Measurements from ENCODE around the gene HOXC5. TPM values are rescaled to one million over a fixed set of nuclear protein-coding genes. Genes with fewer than 3 reads are reported as not detected.

HOXC5 gene
- total RNA-seq: 1 to 10 TPM in 2 of 4 donors, under 1 TPM in 1, not detected in 1; 0.31 to 3.3 (median 1.3) TPM

DNA sequence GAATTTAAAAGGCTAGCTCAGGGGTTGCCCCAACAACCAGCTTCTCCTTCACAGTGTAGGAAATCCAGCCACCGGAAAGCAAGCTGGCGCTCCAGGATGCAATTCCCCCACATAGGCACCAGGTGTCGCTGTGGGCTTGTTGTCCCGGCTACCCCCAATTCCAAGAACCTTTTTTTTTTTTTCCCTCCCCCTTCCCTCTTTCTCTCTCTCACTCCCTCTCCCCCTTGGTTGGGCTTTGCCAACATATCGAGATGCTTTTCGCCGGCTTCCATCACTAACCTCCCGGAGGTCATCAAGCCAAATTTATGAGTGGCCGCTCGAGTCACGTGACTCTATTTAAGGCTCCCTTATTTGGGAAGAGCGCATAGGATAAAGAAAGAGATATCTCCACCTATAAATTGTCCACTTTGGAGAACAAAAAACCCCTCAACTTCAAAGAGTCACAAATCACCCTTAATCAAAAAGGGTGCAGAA lies at the start of gene HOXC5:
HOXC5 (plus strand) TSS at position 424 of the 474 bp plus-strand sequence. CDS start 73 bp downstream, outside the sequence.
- Histone ChIP-seq H3K36me3 (no peaks in the 10 kb centered on the region), H3K9me3 (peaks cover 0 to 4% (median 0%) of the 10 kb centered on the region in 3 donors), H3K4me3 (peak within 1 kb of the TSS; percentile 42 to 56), H3K27ac (peak within 1 kb of the TSS in 3 of 4 donors; percentile 67 to 84 (median 75)), H3K4me1 (peaks cover 0 to 48% (median 6%) of the 10 kb centered on the region in 3 donors), H3K27me3 (peaks cover 78% of the 10 kb centered on the region)
- peak; percentile 26 for ATAC-seq
- WGBS, 2 donors (ENCODE audit: low coverage in 1 of 2): 0% methylated on average over 10 to 12 of the region's 12 CpGs
- TF ChIP-seq, protein P1, sequence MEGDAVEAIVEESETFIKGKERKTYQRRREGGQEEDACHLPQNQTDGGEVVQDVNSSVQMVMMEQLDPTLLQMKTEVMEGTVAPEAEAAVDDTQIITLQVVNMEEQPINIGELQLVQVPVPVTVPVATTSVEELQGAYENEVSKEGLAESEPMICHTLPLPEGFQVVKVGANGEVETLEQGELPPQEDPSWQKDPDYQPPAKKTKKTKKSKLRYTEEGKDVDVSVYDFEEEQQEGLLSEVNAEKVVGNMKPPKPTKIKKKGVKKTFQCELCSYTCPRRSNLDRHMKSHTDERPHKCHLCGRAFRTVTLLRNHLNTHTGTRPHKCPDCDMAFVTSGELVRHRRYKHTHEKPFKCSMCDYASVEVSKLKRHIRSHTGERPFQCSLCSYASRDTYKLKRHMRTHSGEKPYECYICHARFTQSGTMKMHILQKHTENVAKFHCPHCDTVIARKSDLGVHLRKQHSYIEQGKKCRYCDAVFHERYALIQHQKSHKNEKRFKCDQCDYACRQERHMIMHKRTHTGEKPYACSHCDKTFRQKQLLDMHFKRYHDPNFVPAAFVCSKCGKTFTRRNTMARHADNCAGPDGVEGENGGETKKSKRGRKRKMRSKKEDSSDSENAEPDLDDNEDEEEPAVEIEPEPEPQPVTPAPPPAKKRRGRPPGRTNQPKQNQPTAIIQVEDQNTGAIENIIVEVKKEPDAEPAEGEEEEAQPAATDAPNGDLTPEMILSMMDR (IDR thresholded peaks at IDR 0.05): peak; percentile 96 to 99 (median 96)
- TF ChIP-seq POLR2AphosphoS5 (IDR thresholded peaks at IDR 0.05) (peak; percentile 22), EP300 (IDR thresholded peaks at IDR 0.05) (no peak), POLR2A (IDR thresholded peaks at IDR 0.05) (no peak)

DNA sequence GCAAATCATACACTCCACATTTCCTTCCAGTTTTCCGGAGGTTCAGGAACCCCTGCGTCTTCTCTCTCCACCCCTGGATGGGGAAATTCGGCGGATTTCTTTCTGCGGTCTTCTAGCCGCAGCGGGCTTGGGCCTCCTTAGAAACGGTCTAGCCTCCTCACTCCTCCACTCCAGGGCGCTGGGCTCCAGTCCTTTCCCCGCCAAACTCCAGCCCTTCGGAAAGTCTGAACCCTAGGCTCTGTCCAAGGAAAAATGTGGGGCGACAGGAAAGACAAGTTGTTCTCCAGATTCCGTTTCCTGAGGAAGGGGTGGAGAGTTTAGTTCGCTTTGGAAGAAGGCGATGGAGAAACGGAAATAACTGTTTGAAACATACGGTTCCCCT lies 49.3 kb upstream of the HOXC5 start:
- H3K4me3 ChIP-seq: no peak overlapping the region
- H3K27me3 ChIP-seq: peaks cover 100% of the 10 kb centered on the region
- H3K9me3 ChIP-seq: no peaks in the 10 kb centered on the region
- ATAC-seq: no peak
- no peak for TF ChIP-seq POLR2A (IDR thresholded peaks at IDR 0.05)
- TF ChIP-seq, protein P1 (IDR thresholded peaks at IDR 0.05): no peak
- TF ChIP-seq EP300 (IDR thresholded peaks at IDR 0.05): no peak
- TF ChIP-seq POLR2AphosphoS5 (IDR thresholded peaks at IDR 0.05): no peak
- peaks cover 0 to 27% (median 16%) of the 10 kb centered on the region in 3 donors for H3K4me1 ChIP-seq
- WGBS, 2 donors (ENCODE audit: low coverage in 1 of 2): 5% methylated on average over 12 to 17 of the region's 17 CpGs
- H3K36me3 ChIP-seq: no peaks in the 10 kb centered on the region
- H3K27ac ChIP-seq: no peak overlapping the region

DNA sequence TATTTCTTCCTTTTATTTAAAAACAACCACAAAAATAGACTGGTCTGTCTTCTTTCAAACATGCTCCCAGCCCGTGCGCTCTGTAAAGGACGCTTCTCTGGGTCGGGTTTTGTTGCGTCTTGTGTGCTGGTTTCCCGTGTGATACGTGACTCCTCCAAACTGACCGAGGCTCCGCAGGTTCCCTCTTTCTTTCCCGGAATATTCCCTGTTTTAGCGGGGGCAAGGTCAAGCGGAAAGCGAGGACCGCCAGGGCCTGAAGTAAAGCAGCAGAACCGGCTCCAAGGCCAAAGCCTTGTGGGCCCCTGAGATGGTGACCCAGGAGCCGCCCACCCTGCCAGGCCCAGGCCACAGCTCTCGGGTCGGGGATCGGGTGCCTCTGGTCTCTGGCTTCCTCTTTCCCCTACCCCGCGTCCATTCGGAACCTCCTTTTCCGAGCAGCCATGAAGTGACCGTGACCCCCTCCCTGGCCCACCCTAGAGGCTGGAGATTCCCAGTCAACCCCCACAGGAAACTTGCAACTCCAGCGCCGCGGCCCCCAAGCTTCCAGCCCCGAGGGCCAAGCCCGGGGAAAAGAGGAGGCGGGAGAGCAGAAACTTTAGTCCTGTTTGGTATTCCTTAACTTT lies 48.8 kb upstream of the HOXC5 start:
- ATAC-seq: no peak
- Histone ChIP-seq H3K27me3 (peaks cover 100% of the 10 kb centered on the region), H3K4me3 (no peak overlapping the region), H3K9me3 (no peaks in the 10 kb centered on the region), H3K4me1 (peaks cover 0 to 30% (median 16%) of the 10 kb centered on the region in 3 donors), H3K36me3 (no peaks in the 10 kb centered on the region), H3K27ac (no peak overlapping the region)
- 5 to 7% methylated on average over 15 to 16 of the region's 30 CpGs for WGBS, 2 donors (ENCODE audit: low coverage in 1 of 2)
- TF ChIP-seq, protein P1 (IDR thresholded peaks at IDR 0.05): no peak
- TF ChIP-seq POLR2A (IDR thresholded peaks at IDR 0.05) (no peak), EP300 (IDR thresholded peaks at IDR 0.05) (no peak), POLR2AphosphoS5 (IDR thresholded peaks at IDR 0.05) (no peak)

DNA sequence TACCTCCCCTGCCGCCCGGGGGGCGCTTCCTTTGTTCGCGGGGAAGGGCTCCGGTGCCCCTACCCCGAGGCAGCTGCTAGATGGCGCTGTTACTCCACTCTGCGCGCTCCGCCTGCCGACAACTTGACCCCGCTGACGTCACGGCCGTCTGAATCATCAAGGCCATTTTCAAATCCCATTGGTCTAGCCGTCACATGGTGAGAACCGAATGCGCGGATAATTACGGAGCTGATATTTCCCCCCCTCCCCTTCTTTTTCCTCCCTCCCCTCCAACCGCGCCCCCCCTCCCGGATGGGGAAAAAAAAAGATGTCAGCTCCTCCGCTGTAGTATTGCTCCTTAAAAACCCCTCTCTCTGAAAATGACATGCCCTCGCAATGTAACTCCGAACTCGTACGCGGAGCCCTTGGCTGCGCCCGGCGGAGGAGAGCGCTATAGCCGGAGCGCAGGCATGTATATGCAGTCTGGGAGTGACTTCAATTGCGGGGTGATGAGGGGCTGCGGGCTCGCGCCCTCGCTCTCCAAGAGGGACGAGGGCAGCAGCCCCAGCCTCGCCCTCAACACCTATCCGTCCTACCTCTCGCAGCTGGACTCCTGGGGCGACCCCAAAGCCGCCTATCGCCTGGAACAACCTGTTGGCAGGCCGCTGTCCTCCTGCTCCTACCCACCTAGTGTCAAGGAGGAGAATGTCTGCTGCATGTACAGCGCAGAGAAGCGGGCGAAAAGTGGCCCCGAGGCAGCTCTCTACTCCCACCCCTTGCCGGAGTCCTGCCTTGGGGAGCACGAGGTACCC lies 47.8 kb upstream of the HOXC5 start, which contains the start of gene HOXC10:
HOXC10 (plus strand) TSS at position 246 of the 791 bp plus-strand sequence; CDS start at position 360, 114 bp downstream.
- WGBS, 2 donors (ENCODE audit: low coverage in 1 of 2): 1% methylated on average over 15 of the region's 55 CpGs; no CpG with 5 or more reads in 1 of the 2 donors
- Histone ChIP-seq H3K4me3 (peak within 1 kb of the TSS in 1 of 2 donors; percentile 28), H3K4me1 (peaks cover 0 to 36% (median 16%) of the 10 kb centered on the region in 3 donors), H3K9me3 (no peaks in the 10 kb centered on the region), H3K27me3 (peaks cover 100% of the 10 kb centered on the region), H3K36me3 (no peaks in the 10 kb centered on the region), H3K27ac (no peak within 1 kb of the TSS)
- peak; percentile 78 for ATAC-seq
- no peak for TF ChIP-seq EP300 (IDR thresholded peaks at IDR 0.05)
- TF ChIP-seq POLR2AphosphoS5 (IDR thresholded peaks at IDR 0.05): no peak
- no peak for TF ChIP-seq POLR2A (IDR thresholded peaks at IDR 0.05)
- TF ChIP-seq, protein P1 (IDR thresholded peaks at IDR 0.05): peak in 3 of 4 experiments; percentile 26 to 70 (median 44)
